HEK293 (cell line): ENCODE data around the gene UNCX.

ENCODE experiments used
- CTCF ChIP-seq: fragments of 450-650 bp; formaldehyde crosslinking; IDR thresholded peaks from 2 replicates; pipeline ENCODE4 v1.5.1; 2016; ENCODE audit warnings: missing biosample characterization, missing genetic modification characterization
- IKZF3 ChIP-seq: fragments of 450-650 bp; IDR thresholded peaks from 2 replicates; pipeline ENCODE4 v1.5.0; 2018; ENCODE audit warnings: missing biosample characterization, mild to moderate bottlenecking, missing genetic modification characterization, moderate library complexity
- REST ChIP-seq: fragments of 450-650 bp; formaldehyde crosslinking; IDR thresholded peaks from 2 replicates; pipeline ENCODE4 v1.5.1; 2016; ENCODE audit warnings: missing biosample characterization, missing genetic modification characterization
- SALL2 ChIP-seq: fragments of 450-650 bp; formaldehyde crosslinking; IDR thresholded peaks from 2 replicates; pipeline ENCODE4 v1.5.0; 2017; ENCODE audit warnings: missing biosample characterization, mild to moderate bottlenecking, missing genetic modification characterization, borderline replicate concordance
- ZNF394 ChIP-seq: fragments of 450-650 bp; formaldehyde crosslinking; IDR thresholded peaks from 2 replicates; pipeline ENCODE4 v1.5.1; 2016; ENCODE audit warnings: missing biosample characterization, missing genetic modification characterization, mild to moderate bottlenecking, moderate library complexity, borderline replicate concordance
- ZNF416 ChIP-seq: fragments of 450-650 bp; formaldehyde crosslinking; IDR thresholded peaks from 2 replicates; pipeline ENCODE4 v1.5.1; 2016; ENCODE audit warnings: missing biosample characterization, missing genetic modification characterization
- ZNF639 ChIP-seq: fragments of 450-650 bp; formaldehyde crosslinking; IDR thresholded peaks from 2 replicates; pipeline ENCODE4 v1.5.1; 2016; ENCODE audit warnings: missing biosample characterization, missing genetic modification characterization
- ZNF76 ChIP-seq: fragments of 450-650 bp; formaldehyde crosslinking; IDR thresholded peaks from 2 replicates; pipeline ENCODE4; 2016; ENCODE audit warnings: low read depth, missing biosample characterization, missing genetic modification characterization, borderline replicate concordance
- TF ChIP-seq, protein P1 (sequence below): sonication (generic); formaldehyde crosslinking; IDR thresholded peaks from 2 replicates; pipeline ENCODE4 v1.8.1; 2022; ENCODE audit warnings: mild to moderate bottlenecking, moderate library complexity, missing genetic modification reagents
- TF ChIP-seq, protein P2 (sequence below): fragments of 450-650 bp; formaldehyde crosslinking; IDR thresholded peaks from 2 replicates; pipeline ENCODE4 v1.5.1; 2016; ENCODE audit warnings: missing biosample characterization, missing genetic modification characterization, low read depth

- TF ChIP-seq SALL2 (tag by site-specific recombination) (no peak), ZNF76 (tag by site-specific recombination) (no peak), ZNF416 (tag by site-specific recombination) (no peak), CTCF (tag by site-specific recombination) (no peak), ZNF394 (tag by site-specific recombination) (no peak), REST (tag by site-specific recombination) (no peak), ZNF639 (tag by site-specific recombination) (no peak), IKZF3 (tag by site-specific recombination) (no peak)
- TF ChIP-seq, protein P1, sequence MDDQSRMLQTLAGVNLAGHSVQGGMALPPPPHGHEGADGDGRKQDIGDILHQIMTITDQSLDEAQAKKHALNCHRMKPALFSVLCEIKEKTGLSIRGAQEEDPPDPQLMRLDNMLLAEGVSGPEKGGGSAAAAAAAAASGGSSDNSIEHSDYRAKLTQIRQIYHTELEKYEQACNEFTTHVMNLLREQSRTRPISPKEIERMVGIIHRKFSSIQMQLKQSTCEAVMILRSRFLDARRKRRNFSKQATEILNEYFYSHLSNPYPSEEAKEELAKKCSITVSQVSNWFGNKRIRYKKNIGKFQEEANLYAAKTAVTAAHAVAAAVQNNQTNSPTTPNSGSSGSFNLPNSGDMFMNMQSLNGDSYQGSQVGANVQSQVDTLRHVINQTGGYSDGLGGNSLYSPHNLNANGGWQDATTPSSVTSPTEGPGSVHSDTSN (CRISPR knock-in tag) = no peak
- TF ChIP-seq, protein P2, sequence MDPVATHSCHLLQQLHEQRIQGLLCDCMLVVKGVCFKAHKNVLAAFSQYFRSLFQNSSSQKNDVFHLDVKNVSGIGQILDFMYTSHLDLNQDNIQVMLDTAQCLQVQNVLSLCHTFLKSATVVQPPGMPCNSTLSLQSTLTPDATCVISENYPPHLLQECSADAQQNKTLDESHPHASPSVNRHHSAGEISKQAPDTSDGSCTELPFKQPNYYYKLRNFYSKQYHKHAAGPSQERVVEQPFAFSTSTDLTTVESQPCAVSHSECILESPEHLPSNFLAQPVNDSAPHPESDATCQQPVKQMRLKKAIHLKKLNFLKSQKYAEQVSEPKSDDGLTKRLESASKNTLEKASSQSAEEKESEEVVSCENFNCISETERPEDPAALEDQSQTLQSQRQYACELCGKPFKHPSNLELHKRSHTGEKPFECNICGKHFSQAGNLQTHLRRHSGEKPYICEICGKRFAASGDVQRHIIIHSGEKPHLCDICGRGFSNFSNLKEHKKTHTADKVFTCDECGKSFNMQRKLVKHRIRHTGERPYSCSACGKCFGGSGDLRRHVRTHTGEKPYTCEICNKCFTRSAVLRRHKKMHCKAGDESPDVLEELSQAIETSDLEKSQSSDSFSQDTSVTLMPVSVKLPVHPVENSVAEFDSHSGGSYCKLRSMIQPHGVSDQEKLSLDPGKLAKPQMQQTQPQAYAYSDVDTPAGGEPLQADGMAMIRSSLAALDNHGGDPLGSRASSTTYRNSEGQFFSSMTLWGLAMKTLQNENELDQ (tag by site-specific recombination) = no peak
Observed at GRCh38 chr7:1224086-1224716, 8.5 kb upstream of the UNCX start.
